Measurements from ENCODE around the gene GPS2.

Gene GPS2

DNA sequence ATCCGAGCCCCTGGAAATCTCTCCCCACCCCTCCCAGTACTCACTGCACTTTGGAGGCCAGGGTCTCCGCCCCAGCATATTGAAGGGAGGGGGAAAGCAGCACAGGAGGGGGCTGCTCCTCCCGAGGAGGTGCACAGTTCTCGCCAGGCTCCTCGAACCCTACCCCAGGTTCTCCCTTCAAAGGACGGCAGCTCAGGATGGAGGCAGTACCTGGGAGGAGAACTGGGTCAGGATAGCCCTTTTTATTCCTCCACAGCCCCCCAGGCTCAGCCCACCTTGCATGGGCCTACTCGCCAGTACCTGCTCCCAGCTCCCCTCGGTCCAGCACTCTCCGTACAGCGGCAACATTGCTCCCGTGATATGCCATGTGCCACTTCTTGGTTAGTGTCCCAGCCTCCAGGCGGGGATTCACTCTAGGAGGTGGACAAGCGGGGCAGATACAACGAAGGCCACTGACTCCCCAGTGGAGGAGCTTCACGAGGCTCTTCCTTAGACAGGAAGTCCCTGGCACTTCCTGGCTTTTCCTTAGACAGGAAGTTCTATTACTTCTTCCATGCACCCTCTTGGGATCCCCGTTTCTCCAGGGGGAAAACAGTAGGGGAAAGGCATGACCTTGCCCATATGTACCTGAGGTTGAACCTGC is 2.1 kb upstream of the GPS2 start:
- DNase-seq (ENCODE audit: low spot score): no peak

- DNase-seq (ENCODE audit: low spot score): no peak
Measured at GRCh38 chr17:7315570-7316235, 543 bp upstream of the GPS2 start.

DNA sequence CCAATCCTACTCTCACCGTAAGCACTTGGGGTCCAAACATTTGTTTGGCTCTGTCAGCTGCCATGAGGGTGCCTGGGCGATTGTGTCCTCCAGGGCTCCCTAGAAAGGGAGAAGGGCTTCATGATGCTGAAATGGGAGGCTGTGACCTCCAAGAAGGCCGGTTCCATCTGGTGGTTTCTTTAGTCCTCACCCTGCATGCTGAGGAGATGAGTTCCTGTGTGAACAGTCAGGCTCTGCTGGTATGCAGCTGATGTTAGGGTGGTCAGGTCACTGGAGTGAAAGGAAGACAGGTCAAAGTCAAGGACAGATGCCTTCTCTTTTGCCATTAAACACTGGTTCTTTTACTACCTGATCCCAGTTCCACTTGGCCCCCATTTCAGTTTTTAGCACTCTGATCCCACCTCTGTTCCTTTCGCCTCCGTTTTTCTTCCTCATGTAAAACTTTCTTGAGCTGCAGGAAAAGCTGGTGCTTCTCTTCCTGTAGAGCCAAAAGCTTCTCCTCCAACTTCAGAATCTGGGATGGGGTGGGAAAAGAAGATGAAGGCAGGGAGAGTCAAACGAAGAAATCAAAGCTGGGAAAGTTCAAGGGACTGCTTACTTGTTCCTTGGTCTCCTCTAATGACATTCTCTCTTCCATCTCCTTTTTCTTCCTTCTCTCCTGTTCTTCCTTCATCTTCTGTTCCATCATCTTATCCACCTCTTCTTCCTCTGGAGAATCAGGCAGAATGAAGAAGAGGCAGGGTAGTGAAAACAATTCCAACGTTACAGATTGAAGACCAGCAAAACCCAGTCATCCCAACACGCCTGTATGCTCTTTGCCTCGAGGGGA is 1.1 kb downstream of the GPS2 start:
- peak; percentile 34 for DNase-seq (ENCODE audit: low spot score)

GRCh38 chr17:7313088-7313889 is 1.9 kb downstream of the GPS2 start:
- peak; percentile 44 for DNase-seq (ENCODE audit: low spot score)

DNA sequence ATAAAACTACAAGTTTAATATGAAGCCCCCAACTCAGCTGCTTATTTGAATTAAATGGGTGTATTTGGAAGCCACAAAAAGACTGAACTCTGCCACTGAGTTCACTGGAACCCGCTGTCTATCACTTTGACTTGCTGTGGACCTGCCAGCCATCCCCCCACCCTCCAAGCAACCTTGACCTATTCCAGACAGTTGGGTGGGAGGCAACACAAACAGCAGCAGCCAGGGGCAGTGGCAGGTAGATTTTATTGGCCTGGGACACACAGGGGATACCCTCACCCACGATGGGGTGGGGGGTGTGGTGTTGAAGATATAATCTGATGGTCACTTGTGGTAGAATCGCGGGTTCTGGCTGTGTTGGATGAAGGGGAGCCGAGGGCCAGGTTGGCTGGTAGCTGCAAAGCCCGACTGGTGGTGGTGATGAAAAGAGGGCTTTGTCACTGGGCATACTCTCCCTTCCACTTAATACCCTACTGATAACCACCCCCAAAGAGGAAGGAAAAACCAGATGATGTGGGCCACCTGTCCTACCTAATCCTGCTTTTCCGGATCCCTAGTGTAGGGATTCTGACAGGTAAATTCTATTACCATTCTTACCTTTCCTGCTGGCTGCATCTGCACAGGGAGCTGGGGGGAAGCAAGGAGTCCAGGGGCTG is 2.6 kb downstream of the GPS2 start:
- no peak for DNase-seq (ENCODE audit: low spot score)

DNA sequence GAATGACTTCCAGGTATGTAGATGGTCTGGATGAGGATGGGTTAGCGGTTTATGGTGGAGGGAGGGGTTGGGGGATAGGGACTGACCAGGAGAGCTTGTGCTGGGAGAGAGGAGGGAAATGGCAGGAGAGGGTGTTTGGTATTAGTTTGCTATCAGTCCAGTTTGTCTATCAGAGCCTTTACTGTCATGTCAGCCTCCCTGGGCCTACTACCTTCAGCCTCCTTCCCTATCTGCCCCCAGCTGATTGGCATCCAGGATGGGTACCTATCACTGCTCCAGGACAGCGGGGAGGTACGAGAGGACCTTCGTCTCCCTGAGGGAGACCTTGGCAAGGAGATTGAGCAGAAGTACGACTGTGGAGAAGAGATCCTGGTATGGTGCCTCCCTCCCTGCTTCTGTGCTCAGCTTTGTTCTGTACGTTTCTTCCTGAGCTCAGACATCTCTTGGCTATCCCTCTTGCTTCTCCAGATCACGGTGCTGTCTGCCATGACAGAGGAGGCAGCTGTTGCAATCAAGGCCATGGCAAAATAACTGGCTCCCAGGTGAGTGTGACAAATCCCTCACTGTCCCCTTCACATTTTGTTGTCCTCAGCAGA is 4.0 kb downstream of the GPS2 start:
- no peak for DNase-seq (ENCODE audit: low spot score)

GRCh38 chr17:7309628-7310027 is 5.5 kb downstream of the GPS2 start:
- no peak for DNase-seq (ENCODE audit: low spot score)

- DNase-seq (ENCODE audit: low spot score): peak; percentile 80
Measured at GRCh38 chr17:7308625-7309433, 6.3 kb downstream of the GPS2 start.

DNA sequence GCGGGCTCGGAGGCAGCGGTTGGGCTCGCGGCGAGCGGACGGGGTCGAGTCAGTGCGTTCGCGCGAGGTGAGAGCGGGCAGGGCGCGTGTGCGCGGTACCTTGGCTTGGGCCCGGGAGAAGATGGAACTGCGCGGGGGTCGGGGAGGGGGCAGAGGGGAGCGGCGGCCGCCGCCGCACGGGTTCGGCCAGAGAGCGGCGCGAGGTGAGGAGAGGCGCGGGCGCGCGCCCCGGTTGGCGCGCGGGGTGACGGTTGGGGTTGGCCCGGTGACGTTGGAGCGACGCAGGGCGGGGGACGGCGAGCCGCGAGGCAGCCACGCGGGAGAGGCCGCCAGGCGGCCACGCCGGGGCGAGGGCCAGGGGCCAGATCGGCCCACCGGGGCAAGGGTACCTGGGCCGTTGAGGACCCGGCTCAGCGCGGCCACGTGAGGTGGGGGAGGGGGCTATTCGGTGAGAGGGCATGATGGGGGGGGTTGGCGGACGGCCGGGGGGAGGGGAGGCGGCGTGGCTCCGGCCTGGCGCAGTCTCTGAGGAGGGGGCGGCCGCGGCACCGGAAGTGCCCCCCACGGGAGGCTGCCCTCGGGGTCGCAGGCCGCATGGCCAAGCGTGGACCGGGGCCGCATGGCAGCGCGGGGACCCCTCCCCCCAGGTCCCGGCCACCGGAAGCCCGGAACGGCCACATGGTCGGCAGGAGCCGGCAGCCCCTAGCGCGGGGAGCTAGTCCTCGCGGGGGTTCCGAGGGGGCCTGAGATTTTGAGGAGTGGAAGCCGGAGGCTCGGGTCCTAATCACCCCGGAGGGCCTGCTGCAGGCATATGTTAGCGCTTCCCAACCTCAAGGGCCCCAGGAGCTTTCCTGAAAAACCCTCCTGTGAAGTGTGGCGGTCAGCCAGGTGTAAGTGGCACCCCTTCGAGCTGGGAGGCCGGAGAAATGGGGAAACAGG is 7.2 kb downstream of the GPS2 start:
- DNase-seq (ENCODE audit: low spot score): no peak

DNA sequence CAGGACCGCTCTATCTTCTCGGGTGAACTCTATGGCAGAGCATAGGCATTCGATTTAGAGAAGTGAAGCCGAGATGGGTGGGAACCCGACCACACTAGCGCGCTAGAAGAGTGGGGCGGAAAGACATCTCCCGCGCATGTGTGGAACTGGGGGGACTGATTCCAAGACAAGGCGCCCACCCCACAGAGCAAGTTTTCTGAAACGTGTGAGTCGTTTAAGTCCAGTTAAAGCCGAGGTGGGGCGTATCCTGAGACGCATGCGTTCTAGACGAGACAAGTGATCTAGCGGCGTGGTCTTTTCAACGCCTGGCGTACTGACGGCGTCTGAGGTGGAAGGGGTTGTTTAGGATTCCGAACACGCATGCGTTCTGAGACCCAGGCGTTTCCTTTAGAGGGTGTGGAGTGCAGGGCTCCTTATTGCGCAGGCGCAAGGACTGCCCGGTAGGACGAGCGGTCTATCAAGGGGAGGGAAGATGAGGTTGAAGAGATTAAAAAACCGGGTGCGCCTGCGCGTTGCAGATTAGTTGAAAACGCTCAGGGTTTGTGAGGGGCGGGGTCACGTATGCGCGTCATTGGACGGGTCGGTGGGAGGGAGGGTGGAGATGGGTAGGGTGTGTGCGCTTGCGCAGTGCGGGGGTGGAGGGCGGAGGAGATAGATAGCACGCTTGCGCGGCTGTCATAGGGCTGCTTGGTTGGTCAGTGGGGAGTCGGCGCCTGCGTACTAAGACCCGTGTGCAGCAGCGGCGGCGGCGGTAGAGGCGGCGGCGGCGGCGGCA is 8.1 kb downstream of the GPS2 start, which contains the start of gene EIF5A:
Gene EIF5A (plus strand): TSS at position 718 of the 775 bp plus-strand sequence. CDS start 2,008 bp downstream, outside the sequence.
- DNase-seq (ENCODE audit: low spot score): peak; percentile 100

DNA sequence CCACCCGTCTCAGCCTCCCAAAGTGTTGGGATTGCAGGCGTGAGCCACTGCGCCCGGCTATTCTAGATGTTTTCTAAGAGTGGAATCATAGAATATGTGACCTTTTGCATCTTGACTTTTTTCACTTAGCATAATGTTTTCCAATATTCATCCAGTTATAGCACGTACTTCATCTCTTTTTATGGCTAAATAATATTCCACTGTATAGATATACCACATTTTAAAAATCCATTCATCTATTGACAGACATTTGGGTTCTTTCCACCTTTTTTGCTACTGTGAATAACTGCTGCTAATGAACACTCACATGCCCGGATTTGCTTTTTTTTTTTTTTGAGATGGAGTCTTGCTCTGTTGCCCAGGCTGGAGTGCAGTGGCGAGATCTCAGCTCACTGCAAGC is 11.0 kb downstream of the GPS2 start:
- DNase-seq (ENCODE audit: low spot score): no peak

DNA sequence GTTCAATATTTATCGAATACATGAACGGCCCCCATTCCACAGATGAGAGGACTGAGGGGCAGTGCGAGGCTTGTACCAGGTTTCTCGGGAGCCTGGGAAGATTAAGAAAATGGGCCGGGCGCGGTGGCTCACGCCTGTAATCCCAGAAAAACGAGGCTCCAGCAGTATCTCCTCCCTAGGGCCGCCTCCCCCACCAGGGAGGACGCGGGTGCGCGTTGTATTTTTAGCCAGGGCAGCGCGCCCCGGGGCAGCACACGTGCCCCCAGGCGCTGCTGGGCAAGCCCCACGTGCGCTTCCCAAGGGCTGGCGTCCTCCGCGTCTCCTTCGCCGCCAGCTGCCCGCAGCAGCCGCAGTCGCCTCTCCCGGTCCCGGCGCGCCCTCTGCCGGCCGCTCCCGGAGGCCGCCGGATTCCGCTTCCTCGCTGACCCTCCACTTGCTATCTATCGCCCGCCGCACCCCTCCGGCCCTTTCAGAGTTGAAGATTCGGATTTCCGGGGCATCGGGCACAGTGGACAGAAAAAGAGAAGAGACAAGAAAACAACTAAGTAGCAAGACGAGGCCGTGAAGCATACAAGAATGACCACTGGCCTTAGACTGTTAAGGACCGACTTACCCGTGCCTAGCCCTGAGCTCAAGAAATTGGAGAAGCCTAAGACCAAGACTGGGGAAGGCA is 18.8 kb downstream of the GPS2 start:
- DNase-seq (ENCODE audit: low spot score): peak; percentile 73

DNA sequence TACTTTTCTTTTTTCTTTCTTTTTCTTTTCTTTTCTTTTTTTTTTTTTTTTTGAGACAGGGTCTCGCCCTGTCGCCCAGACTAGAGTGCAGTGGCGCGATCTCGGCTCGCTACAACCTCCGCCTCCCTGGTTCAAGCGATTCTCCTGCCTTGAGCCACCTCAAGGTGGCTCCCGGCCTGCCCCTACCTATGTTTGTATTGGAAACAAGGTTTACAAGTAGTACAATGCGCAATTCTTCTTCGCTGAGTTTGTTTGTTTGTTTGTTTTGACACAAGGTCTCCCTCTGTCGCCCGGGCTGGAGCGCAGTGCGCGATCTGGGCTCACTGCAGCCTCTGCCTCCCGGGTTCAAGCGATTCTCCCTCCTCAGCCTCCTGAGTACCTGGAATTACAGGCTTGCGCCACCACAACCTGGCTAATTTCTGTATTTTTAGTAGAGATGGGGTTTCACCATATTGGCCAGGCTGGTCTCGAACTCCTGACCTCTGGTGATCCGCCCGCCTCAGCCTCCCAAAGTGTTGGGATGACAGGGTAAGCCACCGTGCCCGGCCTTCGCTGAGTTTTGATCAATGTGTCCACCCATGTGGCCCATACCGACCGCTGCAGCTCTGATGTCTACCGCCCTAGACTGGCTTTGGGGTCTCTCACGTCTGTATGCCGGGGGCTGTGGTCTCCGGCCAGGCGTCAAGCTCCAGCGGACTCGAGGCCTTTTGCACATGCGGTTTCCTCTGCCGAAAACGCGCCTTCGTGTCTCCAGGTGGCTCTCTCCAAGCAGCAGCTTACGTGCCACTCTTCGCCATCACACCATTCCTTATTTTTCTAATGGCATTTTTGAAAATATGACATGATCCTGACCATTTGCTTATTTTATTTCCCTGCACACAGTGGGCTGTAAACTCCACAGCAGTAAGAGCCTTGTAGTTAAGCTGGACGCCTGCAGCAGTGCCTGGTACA is 19.7 kb downstream of the GPS2 start:
- peak; percentile 39 for DNase-seq (ENCODE audit: low spot score)

GRCh38 chr17:7294614-7295153 is 20.5 kb downstream of the GPS2 start, which contains the start of gene YBX2:
Gene YBX2, minus strand, starts transcription at chr17:7294639. Its CDS starts 139 bp downstream, at chr17:7294500.
- DNase-seq (ENCODE audit: low spot score): peak; percentile 71

- no peak for DNase-seq (ENCODE audit: low spot score)
Measured at GRCh38 chr17:7293816-7294613, 21.1 kb downstream of the GPS2 start.
